SK-N-SH (cell line): ENCODE results near the gene CDK5RAP2. TPM values are rescaled to one million over a fixed set of nuclear protein-coding genes. Genes with fewer than 3 reads are reported as not detected.

Source experiments
- CTCF ChIA-PET: fragments of 300-600, 350-600 bp; formaldehyde crosslinking; extraction: SDS; loops from one replicate; lab custom pipeline; 2021; lab: Yijun Ruan, JAX
- POLR2A ChIA-PET: fragments of 350-600 bp; sonication (Branson Sonifier 250); formaldehyde crosslinking; extraction: SDS; loops from one replicate; lab custom pipeline; 2020; ENCODE audit warnings: antibody characterized with exemption, inconsistent platforms; lab: Yijun Ruan, JAX
- DNase-seq: peaks from one replicate; pipeline ENCODE4 v3.0.0; 2012
- H2AFZ ChIP-seq: fragments of 200-600 bp; sonication (generic); 2 replicates; pipeline ENCODE4 v1.8.1; 2016; ENCODE audit warnings: antibody characterized with exemption, mild to moderate bottlenecking, low read depth
- H3F3A ChIP-seq: fragments of 200-600 bp; sonication (generic); replicated peaks from 2 replicates; pipeline ENCODE3; 2016; ENCODE audit warnings: antibody characterized with exemption, mild to moderate bottlenecking; ENCODE audit not compliant: insufficient read depth
- H3K27ac ChIP-seq, 2 experiments: fragments of 200-500 bp in 1 of 2; fragments of 200-600 bp in 1 of 2; sonication (Bioruptor generic) in 1 of 2; sonication (generic), shearing (Covaris generic) in 1 of 2; 2 replicates each; pipeline versions ENCODE4 v1.5.1 to v1.6.1; 2014 to 2016; ENCODE audit warnings: low read depth in 2 of 2, inconsistent platforms in 1 of 2, low read length in 1 of 2, mild to moderate bottlenecking in 1 of 2, mixed read lengths in 1 of 2
- H3K27me3 ChIP-seq: fragments of 200-600 bp; sonication (generic), shearing (Covaris generic); 2 replicates; pipeline ENCODE4 v1.6.1; 2016; ENCODE audit warnings: mixed run types; ENCODE audit not compliant: insufficient read depth
- H3K36me3 ChIP-seq, 2 experiments: fragments of 200-500 bp in 1 of 2; fragments of 200-600 bp in 1 of 2; sonication (Bioruptor generic) in 1 of 2; sonication (generic) in 1 of 2; replicated peaks in 1 of 2; 2 replicates each; pipeline versions ENCODE3 to v1.5.1; 2014 to 2016; ENCODE audit warnings: low read length in 1 of 2, mild to moderate bottlenecking in 1 of 2; ENCODE audit not compliant: insufficient read depth in 2 of 2, control insufficient read depth in 1 of 2
- H3K4me1 ChIP-seq, 2 experiments: fragments of 200-500 bp in 1 of 2; fragments of 200-600 bp in 1 of 2; sonication (Bioruptor generic) in 1 of 2; sonication (generic), shearing (Covaris generic) in 1 of 2; 2 replicates each; pipeline versions ENCODE4 v1.5.1 to v1.6.1; 2014 to 2016; ENCODE audit warnings: low read depth in 1 of 2, low read length in 1 of 2, mixed run types in 1 of 2; ENCODE audit not compliant: insufficient read depth in 2 of 2, control insufficient read depth in 1 of 2
- H3K4me2 ChIP-seq: fragments of 200-600 bp; sonication (generic), shearing (Covaris generic); 2 replicates; pipeline ENCODE4 v1.6.1; 2017; ENCODE audit warnings: mixed run types
- H3K4me3 ChIP-seq, 2 experiments: fragments of 200-500 bp in 1 of 2; fragments of 200-600 bp in 1 of 2; sonication (Bioruptor generic) in 1 of 2; sonication (generic), shearing (Covaris generic) in 1 of 2; 2 replicates each; pipeline versions ENCODE4 v1.5.1 to v1.8.1; 2014 to 2016; ENCODE audit warnings: low read depth in 2 of 2, inconsistent platforms in 1 of 2, low read length in 1 of 2, mild to moderate bottlenecking in 1 of 2, mixed read lengths in 1 of 2, moderate library complexity in 1 of 2
- H3K79me2 ChIP-seq: fragments of 200-600 bp; sonication (generic); 2 replicates; pipeline ENCODE4 v1.8.1; 2017; ENCODE audit warnings: mild to moderate bottlenecking; ENCODE audit not compliant: insufficient read depth
- H3K9ac ChIP-seq: fragments of 200-600 bp; sonication (generic); 2 replicates; pipeline ENCODE4 v1.6.1; 2017; ENCODE audit warnings: mixed run types
- H3K9me2 ChIP-seq: fragments of 200-600 bp; sonication (generic); 2 replicates; pipeline ENCODE4 v1.6.1; 2017; ENCODE audit warnings: mixed run types
- H3K9me3 ChIP-seq: fragments of 200-600 bp; sonication (generic); 2 replicates; pipeline ENCODE4 v1.6.1; 2017; ENCODE audit warnings: mixed run types, mild to moderate bottlenecking, moderate library complexity
- H4K20me1 ChIP-seq: fragments of 200-600 bp; sonication (generic); 2 replicates; pipeline ENCODE4 v1.6.1; 2017; ENCODE audit warnings: mild to moderate bottlenecking, mixed run types; ENCODE audit not compliant: insufficient read depth
- FOXM1 ChIP-seq: IDR thresholded peaks from 2 replicates; pipeline ENCODE4 v1.4.0; 2012; ENCODE audit warnings: low read depth, mild to moderate bottlenecking
- GABPA ChIP-seq: IDR thresholded peaks from 2 replicates; pipeline ENCODE4 v1.4.0; 2012; ENCODE audit warnings: low read depth, mild to moderate bottlenecking
- GATA2 ChIP-seq: sonication (generic); formaldehyde crosslinking; IDR thresholded peaks from 2 replicates; pipeline ENCODE4 v1.5.0; 2020; ENCODE audit warnings: mild to moderate bottlenecking, missing genetic modification reagents
- MXI1 ChIP-seq: IDR thresholded peaks from 2 replicates; pipeline ENCODE4 v1.6.1; 2012; ENCODE audit warnings: mild to moderate bottlenecking, low read depth, low read length, improper control_type of control experiment
- PBX3 ChIP-seq: IDR thresholded peaks from 2 replicates; pipeline ENCODE4; 2012
- SIN3A ChIP-seq: IDR thresholded peaks from 2 replicates; pipeline ENCODE4 v1.6.1; 2012; ENCODE audit warnings: low read depth, mild to moderate bottlenecking, low read length, moderate library complexity, borderline replicate concordance
- TAF1 ChIP-seq: IDR thresholded peaks from 2 replicates; pipeline ENCODE4 v1.6.1; 2012; ENCODE audit warnings: low read depth, mild to moderate bottlenecking, low read length, moderate library complexity, borderline replicate concordance
- TEAD4 ChIP-seq: IDR thresholded peaks from 2 replicates; pipeline ENCODE4 v1.4.0; 2012; ENCODE audit warnings: mild to moderate bottlenecking, borderline replicate concordance; ENCODE audit not compliant: insufficient read depth
- USF1 ChIP-seq: IDR thresholded peaks from 2 replicates; pipeline ENCODE4 v1.4.0; 2012; ENCODE audit warnings: low read depth, borderline replicate concordance
- USF2 ChIP-seq: fragments of 150-350 bp; IDR thresholded peaks from 2 replicates; pipeline ENCODE4 v1.6.1; 2017; ENCODE audit warnings: antibody characterized with exemption, low read length, low read depth, borderline replicate concordance
- YY1 ChIP-seq: IDR thresholded peaks from 2 replicates; pipeline ENCODE4 v1.4.0; 2012; ENCODE audit warnings: low read depth, mild to moderate bottlenecking
- ZBTB33 ChIP-seq: IDR thresholded peaks from 2 replicates; pipeline ENCODE4 v1.4.0; 2012; ENCODE audit warnings: low read depth, borderline replicate concordance
- WGBS: methylation state at CpG from one replicate; pipeline ENCODE4 v1.1.6; 2017; ENCODE audit warnings: low lambda C conversion rate; 5-methylcytosine and 5-hydroxymethylcytosine counted together
- polyA plus RNA-seq, 3 experiments: library from polyadenylated mRNA; depleted of rRNA; stranded (reverse); fragments of >200 nt; gene quantifications; 2 replicates each; pipeline ENCODE4 v1.2.3, GENCODE V29; 2012

CDK5RAP2 gene
- polyA plus RNA-seq, 1 of the 3 experiments (the other 2 are of a cell fraction), result 20.7 TPM

GRCh38 chr9:120603591-120603990 lies 23.6 kb upstream of the CDK5RAP2 start:
- H3K9me2 ChIP-seq, result no peaks in the 10 kb centered on the region
- H3F3A ChIP-seq, result no peaks in the 10 kb centered on the region
- no peak overlapping the region for H3K9ac ChIP-seq
- H3K9me3 ChIP-seq, result no peaks in the 10 kb centered on the region
- H3K4me2 ChIP-seq, result no peak overlapping the region
- H4K20me1 ChIP-seq, result no peaks in the 10 kb centered on the region
- CTCF ChIA-PET, result interaction anchor here (1.0 to 2.2 kb wide), 2 partner anchors 10 to 16 kb away, joined by 3 to 4 read pairs; no protein-coding TSS in a partner anchor
- peaks cover 12 to 18% of the 10 kb centered on the region in 2 experiments for H3K36me3 ChIP-seq
- TF ChIP-seq TAF1 (no peak), ZBTB33 (no peak), FOXM1 (no peak)
- no peak overlapping the region for H2AFZ ChIP-seq
- 75% methylated on average over 1 of the region's 1 CpG for WGBS
- H3K27me3 ChIP-seq, result no peaks in the 10 kb centered on the region
- DNase-seq, result no peak
- POLR2A ChIA-PET, result no interaction called here
- no peak overlapping the region for H3K27ac ChIP-seq
- no peaks in the 10 kb centered on the region for H3K79me2 ChIP-seq
- H3K4me1 ChIP-seq, result peaks cover 0 to 4% of the 10 kb centered on the region in 2 experiments; a peak in 1 of 4 replicates
- H3K4me3 ChIP-seq, result no peak overlapping the region

- Histone ChIP-seq H3K27me3 (no peaks in the 10 kb centered on the region), H3K27ac (no peak overlapping the region), H2AFZ (no peak overlapping the region), H3K36me3 (peaks cover 12 to 18% of the 10 kb centered on the region in 2 experiments), H3K4me1 (no peaks in the 10 kb centered on the region), H3K9me3 (no peaks in the 10 kb centered on the region), H4K20me1 (no peaks in the 10 kb centered on the region), H3F3A (no peaks in the 10 kb centered on the region), H3K9ac (no peak overlapping the region), H3K79me2 (no peaks in the 10 kb centered on the region), H3K4me2 (no peak overlapping the region), H3K9me2 (no peaks in the 10 kb centered on the region), H3K4me3 (no peak overlapping the region)
- 100% methylated on average over 1 of the region's 1 CpG for WGBS
- no peak for TF ChIP-seq GABPA
- TF ChIP-seq PBX3, result no peak
- TF ChIP-seq GATA2 (CRISPR knock-in tag), result no peak
- TF ChIP-seq USF2, result no peak
- no peak for TF ChIP-seq MXI1
- TF ChIP-seq YY1, result no peak
- TF ChIP-seq SIN3A, result no peak
- no peak for TF ChIP-seq USF1
- TF ChIP-seq TEAD4, result no peak
- POLR2A ChIA-PET, result no interaction called here
- DNase-seq, result no peak
- CTCF ChIA-PET, result interaction anchor here (1.0 to 2.2 kb wide), 2 partner anchors 16 to 17 kb away, joined by 3 to 8 read pairs; no protein-coding TSS in a partner anchor
Measured at GRCh38 chr9:120603010-120603409, 23.0 kb upstream of the CDK5RAP2 start.
